Prostate gland (tissue), 1 donor: Measurements from ENCODE around the gene INPP4B.

Experiments used
- POLR2A ChIP-seq: fragments of 450-650 bp; IDR thresholded peaks from one replicate; pipeline ENCODE4 v1.6.1; 2016; ENCODE audit warnings: antibody characterized with exemption, mild to moderate bottlenecking
- POLR2AphosphoS5 ChIP-seq: sonication (generic); formaldehyde crosslinking; IDR thresholded peaks from one replicate; pipeline ENCODE4 v1.6.1; 2017; ENCODE audit warnings: antibody characterized with exemption

GRCh38 chr4:142813388-142813787, 32.7 kb downstream of the INPP4B start:
- TF ChIP-seq POLR2A (no peak), POLR2AphosphoS5 (no peak)
